GM23338 (cell line): ENCODE results near the gene MBD6. TPM values are rescaled to one million over a fixed set of nuclear protein-coding genes. Genes with fewer than 3 reads are reported as not detected.
"Not testable (repeated sequence)": the region's sequence is repeated elsewhere in the genome, so short reads cannot be mapped to it uniquely, and the experiment has no call there.

ENCODE experiments used
- ATAC-seq: fragments of 200-7000 bp; cut with Tn5 transposase; 3 replicates; pipeline ENCODE4 v1.9.1; 2020
- DNase-seq: peaks from one replicate; pipeline ENCODE4 v3.0.0-alpha.2; 2015; ENCODE audit warnings: low spot score
- H2AFZ ChIP-seq: fragments of 200-600 bp; sonication (generic); 2 replicates; pipeline ENCODE4 v1.8.0; 2016; ENCODE audit warnings: antibody characterized with exemption, mild to moderate bottlenecking, moderate library complexity
- H3F3A ChIP-seq: fragments of 200-600 bp; sonication (generic); replicated peaks from 2 replicates; pipeline ENCODE4 v1.8.0; 2017; ENCODE audit warnings: antibody characterized with exemption, mixed run types, low read depth
- H3K27ac ChIP-seq: fragments of 200-600 bp; sonication (generic); 2 replicates; pipeline ENCODE4 v1.6.1; 2016; ENCODE audit warnings: low read depth
- H3K27me3 ChIP-seq: fragments of 200-600 bp; sonication (generic); 2 replicates; pipeline ENCODE4 v1.8.0; 2016; ENCODE audit warnings: mild to moderate bottlenecking, mixed run types, moderate library complexity; ENCODE audit not compliant: insufficient read depth
- H3K36me3 ChIP-seq: fragments of 200-600 bp; sonication (generic); 2 replicates; pipeline ENCODE4 v1.8.0; 2016; ENCODE audit warnings: mild to moderate bottlenecking; ENCODE audit not compliant: insufficient read depth
- H3K4me1 ChIP-seq: fragments of 200-600 bp; sonication (generic); 2 replicates; pipeline ENCODE4 v1.8.0; 2016; ENCODE audit warnings: mild to moderate bottlenecking, moderate library complexity; ENCODE audit not compliant: insufficient read depth
- H3K4me2 ChIP-seq: fragments of 200-600 bp; sonication (generic); 2 replicates; pipeline ENCODE4 v1.7.1; 2017; ENCODE audit warnings: mixed run types
- H3K4me3 ChIP-seq: fragments of 200-600 bp; sonication (generic); 2 replicates; pipeline ENCODE4 v1.6.1; 2016; ENCODE audit warnings: mixed run types
- H3K79me2 ChIP-seq: fragments of 200-600 bp; sonication (generic); replicated peaks from 2 replicates; pipeline ENCODE4 v1.8.0; 2017; ENCODE audit warnings: mild to moderate bottlenecking; ENCODE audit not compliant: insufficient read depth
- H3K9me2 ChIP-seq: fragments of 200-600 bp; sonication (generic); 2 replicates; pipeline ENCODE4 v1.8.0; 2017; ENCODE audit not compliant: insufficient read depth
- H4K20me1 ChIP-seq: fragments of 200-600 bp; sonication (generic); replicated peaks from 2 replicates; pipeline ENCODE4 v1.8.0; 2017; ENCODE audit warnings: mild to moderate bottlenecking; ENCODE audit not compliant: insufficient read depth
- H3K27ac Mint-ChIP-seq: 2 replicates; pipeline ENCODE4 v1.8.0; 2020; ENCODE audit warnings: inconsistent platforms, mild to moderate bottlenecking, moderate library complexity, mixed read lengths
- H3K27me3 Mint-ChIP-seq: 3 replicates; pipeline ENCODE4 v1.8.0; 2022; ENCODE audit warnings: low read depth, mild to moderate bottlenecking, moderate library complexity, mixed read lengths, inconsistent platforms; ENCODE audit not compliant: insufficient read depth, poor library complexity
- H3K36me3 Mint-ChIP-seq: 3 replicates; pipeline ENCODE4 v1.8.0; 2021; ENCODE audit warnings: low read depth, mild to moderate bottlenecking, inconsistent platforms, moderate library complexity, mixed read lengths
- H3K4me1 Mint-ChIP-seq: 3 replicates; pipeline ENCODE4 v1.8.0; 2020; ENCODE audit warnings: mild to moderate bottlenecking, inconsistent platforms, mixed read lengths
- H3K4me3 Mint-ChIP-seq: 3 replicates; pipeline ENCODE4 v1.8.0; 2021; ENCODE audit warnings: moderate library complexity, mild to moderate bottlenecking, inconsistent platforms, mixed read lengths
- H3K9me3 Mint-ChIP-seq: 3 replicates; pipeline ENCODE4 v1.8.0; 2020; ENCODE audit warnings: moderate library complexity, mild to moderate bottlenecking, inconsistent platforms, mixed read lengths
- CREB1 ChIP-seq: fragments of 250-450 bp; sonication (Bioruptor Pico); IDR thresholded peaks from 2 replicates; pipeline ENCODE4 v1.5.0; 2020; ENCODE audit warnings: low read depth, mild to moderate bottlenecking, moderate library complexity
- CTCF ChIP-seq, 2 experiments: fragments of 200-600 bp in 1 of 2; sonication (generic) in 1 of 2; conservative IDR thresholded peaks; 2 replicates each; pipeline versions ENCODE4 v1.5.1 to v1.6.1; 2016 to 2017; ENCODE audit warnings: antibody characterized with exemption in 2 of 2, low read depth in 2 of 2, mild to moderate bottlenecking in 2 of 2, moderate library complexity in 1 of 2
- EZH2 ChIP-seq: fragments of 200-600 bp; sonication (generic); IDR thresholded peaks from one replicate; pipeline ENCODE4 v1.8.0; 2017; ENCODE audit warnings: antibody characterized with exemption, mild to moderate bottlenecking, low read depth; ENCODE audit not compliant: unreplicated experiment
- EZH2phosphoT487 ChIP-seq: fragments of 200-600 bp; sonication (generic); IDR thresholded peaks from one replicate; pipeline ENCODE4 v1.8.1; 2018; ENCODE audit warnings: antibody characterized with exemption; ENCODE audit not compliant: unreplicated experiment
- NANOG ChIP-seq: IDR thresholded peaks from 2 replicates; pipeline ENCODE4 v1.6.1; 2016; ENCODE audit warnings: antibody characterized with exemption, borderline replicate concordance
- POLR2AphosphoS5 ChIP-seq: IDR thresholded peaks from 2 replicates; pipeline ENCODE4 v1.6.1; 2016; ENCODE audit warnings: antibody characterized with exemption, low read depth
- REST ChIP-seq: IDR thresholded peaks from one replicate; pipeline ENCODE4 v1.6.1; 2018; ENCODE audit warnings: antibody characterized with exemption; ENCODE audit not compliant: unreplicated experiment
- STAT1 ChIP-seq: IDR thresholded peaks from one replicate; pipeline ENCODE4 v1.6.1; 2016; ENCODE audit warnings: antibody characterized with exemption; ENCODE audit not compliant: unreplicated experiment
- ZNF114 ChIP-seq: fragments of 250-450 bp; sonication (Bioruptor Pico); IDR thresholded peaks from 2 replicates; pipeline ENCODE4 v1.5.0; 2020; ENCODE audit warnings: mild to moderate bottlenecking, moderate library complexity
- ZNF331 ChIP-seq: fragments of 250-450 bp; sonication (Bioruptor Pico); IDR thresholded peaks from 2 replicates; pipeline ENCODE4 v1.5.0; 2020; ENCODE audit warnings: low read depth, mild to moderate bottlenecking, moderate library complexity
- ZNF462 ChIP-seq: fragments of 250-450 bp; sonication (Bioruptor Pico); IDR thresholded peaks from 2 replicates; pipeline ENCODE4 v1.5.0; 2020; ENCODE audit warnings: mild to moderate bottlenecking, moderate library complexity
- polyA plus RNA-seq: library from polyadenylated mRNA; unstranded; fragments of >200 nt; fragmentation: Nextera tagmentation; extraction: Ambion mirVana; gene quantifications from 2 replicates; pipeline ENCODE4 v1.2.1, GENCODE V29; 2016
- total RNA-seq: library from RNA; depleted of rRNA; stranded (reverse); fragments of >200 nt; shearing (Covaris generic); gene quantifications from 2 replicates; pipeline ENCODE4 v1.2.3, GENCODE V29; 2014

The MBD6 gene
- total and polyA plus RNA-seq, 2 experiments from 2014 or later, result 12.5 to 17.1 TPM

DNA sequence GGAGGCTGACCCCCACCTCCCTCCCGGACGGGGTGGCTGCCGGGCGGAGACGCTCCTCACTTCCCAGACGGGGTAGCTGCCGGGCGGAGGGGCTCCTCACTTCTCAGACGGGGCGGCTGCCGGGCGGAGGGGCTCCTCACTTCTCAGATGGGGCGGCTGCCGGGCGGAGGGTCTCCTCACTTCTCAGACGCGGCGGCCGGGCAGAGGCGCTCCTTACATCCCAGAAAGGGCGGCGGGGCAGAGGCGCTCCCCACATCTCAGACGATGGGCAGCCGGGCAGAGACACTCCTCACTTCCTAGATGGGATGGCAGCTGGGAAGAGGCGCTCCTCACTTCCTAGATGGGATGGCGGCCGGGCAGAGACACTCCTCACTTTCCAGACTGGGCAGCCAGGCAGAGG lies 14.8 kb upstream of the MBD6 start:
- H3K4me1 ChIP-seq, H3K27ac Mint-ChIP-seq, H3K4me3 Mint-ChIP-seq, H3K4me2 ChIP-seq, H3K27me3 ChIP-seq, H3K4me1 Mint-ChIP-seq, ATAC-seq, H3K4me3 ChIP-seq, H3K9me3 Mint-ChIP-seq, DNase-seq, H3K27ac ChIP-seq, H2AFZ ChIP-seq, H3K9me2 ChIP-seq: not testable (repeated sequence)
- Histone ChIP-seq H3K79me2 (peaks cover 14% of the 10 kb centered on the region; the same call in 1 of the 2 replicates), H4K20me1 (peaks cover 27% of the 10 kb centered on the region), H3K36me3 (peaks cover 82% of the 10 kb centered on the region), H3F3A (peaks cover 37% of the 10 kb centered on the region)
- Mint-ChIP-seq H3K36me3 (peaks cover 86% of the 10 kb centered on the region), H3K27me3 (peaks cover 18% of the 10 kb centered on the region)

- Mint-ChIP-seq H3K36me3 (peaks cover 86% of the 10 kb centered on the region), H3K4me3 (no peak overlapping the region), H3K9me3 (peaks cover 2% of the 10 kb centered on the region; the same call in 2 of the 3 replicates), H3K27ac (no peak overlapping the region), H3K4me1 (no peaks in the 10 kb centered on the region; the same call in 2 of the 3 replicates), H3K27me3 (peaks cover 21% of the 10 kb centered on the region)
- peaks cover 46% of the 10 kb centered on the region for H3F3A ChIP-seq
- no peak overlapping the region for H3K4me3 ChIP-seq
- H3K4me1 ChIP-seq, result no peaks in the 10 kb centered on the region
- H3K79me2 ChIP-seq, result 0 out of 2 replicates have a peak, but pooled peaks cover 14% of the 10 kb centered on the region
- H4K20me1 ChIP-seq, result peaks cover 33% of the 10 kb centered on the region
- DNase-seq (no peak), ATAC-seq (no peak)
- no peak overlapping the region for H3K4me2 ChIP-seq
- no peaks in the 10 kb centered on the region for H3K27me3 ChIP-seq
- H3K36me3 ChIP-seq, result peaks cover 83% of the 10 kb centered on the region
- H3K9me2 ChIP-seq, result no peaks in the 10 kb centered on the region
- H3K27ac ChIP-seq, result no peak overlapping the region
- no peak overlapping the region for H2AFZ ChIP-seq
- no peak for TF ChIP-seq ZNF114 (CRISPR knock-in tag)
- TF ChIP-seq EZH2phosphoT487, result no peak
- no peak for TF ChIP-seq NANOG
- TF ChIP-seq ZNF331 (CRISPR knock-in tag), result no peak
- TF ChIP-seq ZNF462 (CRISPR knock-in tag), result no peak
- TF ChIP-seq STAT1, result no peak
- TF ChIP-seq CREB1, result no peak
- TF ChIP-seq CTCF (conservative IDR thresholded peaks at IDR 0.05; ENCODE audit: low read depth in 2 of 2), result no peak
- TF ChIP-seq EZH2, result no peak
- no peak for TF ChIP-seq POLR2AphosphoS5
- no peak for TF ChIP-seq REST
Observed at GRCh38 chr12:57511161-57511560, 11.5 kb upstream of the MBD6 start.
